GM18511 (cell line): Measurements from ENCODE around the gene STK11.

ENCODE experiments used
- ATAC-seq: cut with Tn5 transposase; IDR thresholded peaks from one replicate; pipeline ENCODE4 v1.9.1; 2021; ENCODE audit warnings: mild to moderate bottlenecking, moderate library complexity; ENCODE audit not compliant: unreplicated experiment

The STK11 gene

DNA sequence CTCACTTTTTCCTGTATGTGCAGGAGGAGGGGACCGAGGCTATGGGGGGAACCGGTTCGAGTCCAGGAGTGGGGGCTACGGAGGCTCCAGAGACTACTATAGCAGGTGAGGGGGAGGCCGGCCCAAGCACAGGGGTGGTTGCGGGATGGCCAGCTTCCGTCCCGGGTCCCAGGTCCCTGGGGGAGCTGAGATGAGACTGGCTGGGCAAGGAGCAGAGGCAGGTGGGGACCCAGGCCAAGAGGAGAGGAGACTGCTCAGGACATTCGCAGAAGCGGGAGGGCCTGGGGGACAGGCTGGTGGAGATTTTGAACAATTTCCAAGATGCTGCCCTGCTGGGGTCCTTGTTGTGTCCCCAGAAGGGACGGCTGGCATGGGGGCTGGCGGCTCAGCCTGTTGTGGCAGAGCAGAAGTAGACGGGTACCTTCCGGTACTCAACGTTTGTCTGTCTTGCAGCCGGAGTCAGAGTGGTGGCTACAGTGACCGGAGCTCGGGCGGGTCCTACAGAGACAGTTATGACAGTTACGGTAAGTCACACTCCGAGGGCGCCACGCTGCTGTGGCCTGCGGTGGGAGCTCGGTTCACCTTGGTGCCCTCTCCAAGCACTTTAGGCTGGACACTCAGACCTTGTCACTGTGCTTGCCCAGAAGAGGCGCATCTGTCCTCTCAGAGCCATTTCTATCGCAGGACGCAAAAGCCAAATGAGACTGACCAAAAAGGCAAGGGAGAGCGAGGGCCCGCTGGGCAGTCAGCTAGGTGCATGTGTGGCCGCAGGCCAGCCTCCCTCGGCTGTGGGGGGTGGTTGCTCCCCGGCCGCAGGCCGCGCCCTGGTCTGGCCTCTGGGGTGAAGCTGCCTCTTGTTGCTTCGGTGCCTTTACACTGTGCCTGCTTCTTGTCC is 66.2 kb downstream of the STK11 start:
- no peak for ATAC-seq

- ATAC-seq = no peak
Observed at GRCh38 chr19:1272423-1273262, 67.1 kb downstream of the STK11 start.

DNA sequence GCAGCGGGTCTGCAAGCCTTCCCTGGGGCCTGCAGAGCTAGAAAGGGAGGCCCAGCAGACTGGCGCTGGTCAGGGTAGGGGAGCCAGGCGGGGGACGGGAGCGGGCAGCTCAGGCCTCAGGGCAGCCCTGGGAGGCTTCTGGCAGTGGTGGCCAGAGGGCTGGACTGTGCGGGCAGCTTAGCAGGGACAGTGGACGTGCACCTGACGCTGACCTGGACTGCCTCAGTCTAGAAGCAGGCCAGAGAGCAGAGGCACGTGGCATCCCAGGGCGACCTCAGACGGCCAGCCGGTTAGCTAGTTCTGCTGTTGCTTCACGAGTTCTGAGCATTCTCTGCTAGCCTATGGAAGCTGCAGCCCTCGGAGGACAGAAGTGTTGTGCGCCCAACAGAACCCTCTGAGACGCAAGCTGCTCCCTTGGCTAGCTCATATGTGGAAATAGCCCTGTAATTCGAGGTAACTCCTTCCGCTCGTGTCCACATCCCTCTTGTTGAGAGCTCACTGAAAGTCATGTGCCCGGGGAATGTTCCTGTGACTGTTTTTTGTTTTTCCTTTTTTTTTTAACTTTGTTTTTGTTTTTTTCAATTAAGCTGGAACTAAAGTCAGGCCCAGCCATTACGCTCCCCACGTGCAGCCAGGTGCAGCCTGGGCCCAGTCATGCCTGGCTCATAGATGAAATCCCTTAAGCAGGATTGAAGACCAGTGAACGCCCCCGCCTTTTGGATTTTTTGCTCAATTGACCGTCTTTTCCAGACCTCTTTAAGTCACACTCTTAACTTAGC is 67.9 kb downstream of the STK11 start:
- ATAC-seq = no peak

DNA sequence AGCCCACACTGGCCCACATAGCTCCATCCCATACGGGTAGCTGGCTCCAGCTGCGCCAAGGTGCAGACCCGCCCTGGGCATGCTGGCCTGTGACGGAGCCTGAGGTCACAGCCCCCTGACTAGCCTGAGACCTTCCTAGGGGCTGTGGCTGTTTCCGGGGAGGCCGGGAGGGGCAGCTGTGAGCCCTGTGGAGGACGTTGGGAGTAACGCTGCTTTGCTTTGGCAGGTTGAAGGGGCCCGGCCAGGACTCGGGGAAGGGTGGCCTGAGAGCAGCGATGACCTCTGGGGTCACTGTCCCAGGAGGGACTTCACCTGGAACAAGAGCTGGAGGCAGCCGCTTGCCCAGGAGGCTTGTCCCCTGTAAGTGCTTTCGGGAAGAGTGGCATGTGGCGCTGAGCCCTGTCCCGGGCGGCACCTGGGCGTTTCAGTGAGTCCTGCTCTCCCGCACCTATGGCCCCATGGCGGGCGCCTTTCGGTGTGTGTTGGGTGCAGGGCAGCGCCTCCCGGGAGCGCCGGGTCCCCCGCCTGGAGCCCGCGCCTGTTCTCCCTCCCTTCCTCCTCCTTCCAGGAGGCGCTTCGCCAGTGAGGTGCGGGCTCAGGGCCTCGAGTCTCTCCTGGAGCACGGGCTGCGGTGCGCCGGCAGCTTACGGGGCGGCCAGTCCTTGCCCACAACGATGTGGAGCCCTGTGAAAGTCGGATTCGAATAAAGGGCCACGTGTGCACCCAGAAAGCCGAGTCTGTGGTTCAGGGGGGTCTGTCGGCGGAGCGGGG is 68.7 kb downstream of the STK11 start:
- ATAC-seq = no peak

GRCh38 chr19:1274852-1275259 is 69.3 kb downstream of the STK11 start:
- ATAC-seq = no peak

- ATAC-seq = peak; percentile 83
Observed at GRCh38 chr19:1275260-1275975, 69.8 kb downstream of the STK11 start, which contains the start of gene FAM174C. FAM174C (plus strand) TSS chr19:1275530; CDS start chr19:1275550, 20 bp downstream.

GRCh38 chr19:1275976-1276627 is 70.5 kb downstream of the STK11 start:
- no peak for ATAC-seq

DNA sequence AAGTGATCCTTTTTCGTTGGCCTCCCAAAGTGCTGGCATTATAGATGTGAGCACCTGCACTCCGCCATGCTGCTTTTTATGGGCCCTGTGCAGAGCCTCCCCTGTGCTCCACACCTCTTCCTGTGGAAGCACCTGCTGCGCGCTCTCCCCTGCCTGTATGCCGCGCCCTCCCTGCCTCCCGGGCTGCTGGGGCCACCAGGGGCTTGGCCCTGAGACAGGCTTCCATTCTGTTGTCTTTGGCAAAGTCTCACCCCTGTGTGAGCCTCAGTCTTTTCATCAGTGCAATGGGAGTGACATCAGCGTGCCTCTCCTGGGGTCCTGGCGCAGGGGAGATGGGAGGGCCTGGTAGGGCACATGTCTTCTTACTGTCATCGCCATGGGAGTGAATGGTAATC is 71.0 kb downstream of the STK11 start:
- ATAC-seq = no peak

GRCh38 chr19:1277061-1277460 is 71.5 kb downstream of the STK11 start:
- ATAC-seq = no peak
